ENCODE data around the gene HIVEP2.

Gene HIVEP2

DNA sequence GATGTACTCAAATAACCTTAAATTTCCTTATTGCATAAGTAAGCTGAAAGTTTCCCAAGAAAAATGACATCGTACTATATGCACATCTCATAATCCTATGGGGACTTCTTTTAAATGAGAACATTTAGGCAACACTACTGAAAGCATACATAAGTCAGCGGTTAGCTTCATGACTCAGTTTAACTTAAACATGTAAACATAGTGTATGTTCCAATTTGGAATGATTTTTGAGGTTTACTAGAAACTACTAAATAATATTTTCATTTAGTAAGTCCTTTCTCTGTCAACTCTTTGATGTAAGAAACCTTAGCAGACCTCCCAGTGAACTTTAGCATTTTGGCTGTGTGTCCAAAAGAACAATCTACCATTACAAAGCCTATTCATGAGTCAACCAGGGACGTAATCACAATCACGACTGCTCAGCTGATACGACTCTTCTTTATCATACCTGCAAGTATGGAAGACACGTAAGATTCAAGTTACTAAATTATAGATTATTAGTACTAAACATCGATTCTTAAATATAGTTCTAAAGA, 19.3 kb downstream of the HIVEP2 start:
- no peak overlapping the region; a peak in 1 of 22 replicates for H3K9ac ChIP-seq
- H3K27me3 ChIP-seq: no peaks in the 10 kb centered on the region
- peaks cover 30 to 51% (median 41%) of the 10 kb centered on the region in 10 experiments for H3K4me1 ChIP-seq
- no peak for TF ChIP-seq Cebpa-rat (IDR thresholded peaks at IDR 0.05)
- no peak overlapping the region for H3K4me3 ChIP-seq
- H4K20me1 ChIP-seq: peaks cover 0 to 16% (median 0%) of the 10 kb centered on the region in 11 experiments; a peak in 4 of 22 replicates
- H3K4me2 ChIP-seq: peak overlapping the region in 7 of 11 experiments; percentile 21 to 98 (median 86); a peak in 13 of 22 replicates
- no peaks in the 10 kb centered on the region for H3K9me3 ChIP-seq (replicated peaks in 1 of 11)
- peaks cover 0 to 19% (median 4%) of the 10 kb centered on the region in 11 experiments; a peak in 6 of 22 replicates for H3K36me3 ChIP-seq
- peak overlapping the region in 6 of 11 experiments; percentile 88 to 96 (median 93); a peak in 6 of 22 replicates for H3K27ac ChIP-seq

DNA sequence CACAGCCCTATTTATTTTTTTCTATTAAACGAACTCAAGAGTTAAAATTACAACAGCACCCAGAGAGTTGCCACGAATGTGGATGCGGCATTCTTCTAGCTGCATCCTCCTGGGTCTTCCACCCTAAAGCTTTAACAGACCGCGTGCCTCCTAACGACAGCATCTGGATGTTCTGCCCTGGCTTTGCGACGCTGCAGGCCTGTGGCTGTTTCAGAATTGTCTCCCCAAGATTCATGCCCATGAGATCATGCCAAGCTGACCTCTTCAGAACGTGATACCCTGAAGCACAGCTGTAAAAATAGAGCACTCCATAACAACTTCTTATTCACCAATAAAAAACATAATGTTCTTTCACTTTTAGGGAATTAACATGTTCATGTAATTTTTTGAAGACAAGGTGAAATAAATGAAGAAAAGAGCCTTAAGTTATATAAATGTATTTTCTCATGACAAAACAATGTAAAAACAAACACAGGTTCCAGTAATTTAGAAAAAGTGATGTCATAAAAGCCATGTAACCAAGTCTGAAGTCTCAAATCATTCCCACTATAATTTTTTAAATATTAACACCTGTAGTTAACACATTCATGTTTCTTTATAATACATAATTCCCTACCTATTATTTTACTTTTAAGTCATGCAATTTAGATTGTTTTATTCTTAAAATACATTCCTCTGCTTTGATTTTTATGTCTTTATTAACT, 26.5 kb downstream of the HIVEP2 start:
- Histone ChIP-seq H4K20me1 (0 out of 22 replicates have a peak, but pooled peaks cover 0 to 7% (median 0%) of the 10 kb centered on the region in 11 experiments), H3K27ac (no peak overlapping the region), H3K4me1 (peaks cover 4 to 20% (median 14%) of the 10 kb centered on the region in 10 experiments; a peak in 17 of 20 replicates), H3K4me3 (no peak overlapping the region), H3K9ac (no peak overlapping the region), H3K4me2 (no peak overlapping the region), H3K27me3 (no peaks in the 10 kb centered on the region), H3K36me3 (peaks cover 0 to 61% (median 9%) of the 10 kb centered on the region in 11 experiments; a peak in 14 of 22 replicates), H3K9me3 (replicated peaks in 1 of 11) (peaks cover 0 to 4% (median 0%) of the 10 kb centered on the region in 11 experiments; a peak in 5 of 22 replicates)
- no peak for TF ChIP-seq Cebpa-rat (IDR thresholded peaks at IDR 0.05)

DNA sequence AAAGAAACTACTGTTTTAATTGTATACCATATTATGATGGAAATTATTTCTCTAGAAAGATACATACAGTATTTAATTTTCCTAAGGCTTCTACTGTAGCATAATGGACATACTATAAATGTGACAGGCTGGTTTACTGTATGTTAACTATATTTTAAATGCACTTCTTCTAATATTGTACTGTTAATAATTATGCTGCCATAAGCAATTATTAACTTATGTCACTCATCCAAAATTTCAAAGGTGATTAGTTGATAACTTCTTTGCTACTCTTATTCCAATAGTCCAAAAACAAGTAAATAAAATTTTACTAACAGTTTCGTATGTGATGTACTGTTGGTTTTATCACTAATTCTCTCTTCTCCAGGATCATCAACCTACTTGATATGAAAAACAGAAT, 28.1 kb downstream of the HIVEP2 start:
- peaks cover 0 to 21% (median 9%) of the 10 kb centered on the region in 11 experiments; a peak in 10 of 22 replicates for H3K9me3 ChIP-seq (replicated peaks in 1 of 11)
- no peaks in the 10 kb centered on the region for H3K27me3 ChIP-seq
- TF ChIP-seq Cebpa-rat (IDR thresholded peaks at IDR 0.05): no peak
- H3K9ac ChIP-seq: no peak overlapping the region
- H4K20me1 ChIP-seq: peaks cover 0 to 7% (median 0%) of the 10 kb centered on the region in 11 experiments; a peak in 2 of 22 replicates
- H3K36me3 ChIP-seq: peaks cover 0 to 72% (median 15%) of the 10 kb centered on the region in 11 experiments; a peak in 13 of 22 replicates
- no peak overlapping the region for H3K4me3 ChIP-seq
- H3K4me1 ChIP-seq: peaks cover 4 to 29% (median 22%) of the 10 kb centered on the region in 10 experiments; a peak in 17 of 20 replicates
- no peak overlapping the region for H3K4me2 ChIP-seq
- no peak overlapping the region for H3K27ac ChIP-seq

DNA sequence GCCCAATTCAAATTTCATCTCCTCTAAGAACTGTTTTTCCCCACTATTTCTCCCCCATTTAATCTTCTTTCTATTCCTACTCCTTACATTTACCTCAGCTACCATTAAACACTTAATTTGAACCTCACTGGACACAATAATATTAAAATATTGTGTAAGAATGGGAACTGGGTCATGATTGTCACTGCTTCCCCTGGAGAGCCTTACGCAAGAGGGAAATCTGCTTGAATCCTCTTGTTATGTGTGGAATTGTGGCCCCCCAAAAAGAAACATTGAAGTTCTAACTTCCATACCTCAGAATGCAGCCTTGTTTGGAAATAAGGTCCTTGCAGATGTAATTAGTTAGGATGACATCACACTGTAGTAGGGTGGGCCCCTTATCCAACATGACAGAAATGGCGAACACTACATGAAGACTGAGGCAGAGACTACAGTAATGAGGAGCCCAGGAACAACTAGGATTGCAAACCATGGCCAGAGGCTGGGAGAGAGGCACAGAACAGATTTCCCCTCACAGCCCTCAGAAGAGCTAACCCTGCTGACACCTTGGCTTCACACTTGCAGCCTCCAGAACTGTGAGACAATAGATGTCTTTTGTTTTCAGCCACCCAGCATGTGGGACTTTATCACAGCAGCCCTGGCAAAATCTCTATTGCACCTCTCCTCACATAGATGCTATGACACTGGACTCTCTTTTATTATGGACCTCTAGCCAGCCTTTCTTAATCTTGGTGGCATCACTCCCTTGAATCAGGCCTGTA, 29.9 kb downstream of the HIVEP2 start:
- H3K27me3 ChIP-seq: no peaks in the 10 kb centered on the region
- peaks cover 0 to 77% (median 15%) of the 10 kb centered on the region in 11 experiments; a peak in 13 of 22 replicates for H3K36me3 ChIP-seq
- H4K20me1 ChIP-seq: no peaks in the 10 kb centered on the region; a peak in 4 of 22 replicates
- H3K4me2 ChIP-seq: peak overlapping the region in 6 of 11 experiments; percentile 2 to 46 (median 24); a peak in 8 of 22 replicates
- peaks cover 0 to 30% (median 15%) of the 10 kb centered on the region in 11 experiments; a peak in 14 of 22 replicates for H3K9me3 ChIP-seq (replicated peaks in 1 of 11)
- peak overlapping the region in 2 of 11 experiments; percentile 1 to 5; a peak in 1 of 22 replicates for H3K27ac ChIP-seq
- H3K9ac ChIP-seq: no peak overlapping the region
- H3K4me1 ChIP-seq: peaks cover 4 to 29% (median 22%) of the 10 kb centered on the region in 10 experiments; a peak in 17 of 20 replicates
- TF ChIP-seq Cebpa-rat (IDR thresholded peaks at IDR 0.05): no peak
- no peak overlapping the region for H3K4me3 ChIP-seq

DNA sequence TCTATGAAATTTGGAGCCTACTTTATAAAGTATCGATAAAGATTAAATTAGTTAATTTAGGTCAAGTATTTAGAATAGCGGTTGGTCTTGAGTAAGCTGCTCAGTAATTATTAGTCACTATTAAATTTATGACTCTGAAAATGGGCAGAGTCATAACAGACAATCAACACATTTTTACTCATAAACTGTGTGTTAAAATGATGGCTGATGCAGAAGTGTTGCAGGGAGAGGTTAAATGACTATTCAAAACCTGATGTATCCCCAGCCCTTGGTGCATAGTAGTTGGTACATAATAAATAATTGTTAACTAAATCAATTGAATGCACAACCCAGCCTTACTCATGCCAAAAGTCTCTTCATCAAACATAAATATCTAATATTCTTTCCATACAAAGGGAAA, 30.6 kb downstream of the HIVEP2 start:
- no peak overlapping the region for H3K9ac ChIP-seq
- H3K9me3 ChIP-seq (replicated peaks in 1 of 11): peaks cover 0 to 36% (median 22%) of the 10 kb centered on the region in 11 experiments; a peak in 14 of 22 replicates
- peak overlapping the region in 2 of 11 experiments; percentile 1 to 5; a peak in 2 of 22 replicates for H3K27ac ChIP-seq
- no peak for TF ChIP-seq Cebpa-rat (IDR thresholded peaks at IDR 0.05)
- H4K20me1 ChIP-seq: no peaks in the 10 kb centered on the region; a peak in 4 of 22 replicates
- H3K27me3 ChIP-seq: no peaks in the 10 kb centered on the region
- peaks cover 4 to 29% (median 22%) of the 10 kb centered on the region in 10 experiments; a peak in 17 of 20 replicates for H3K4me1 ChIP-seq
- H3K4me2 ChIP-seq: peak overlapping the region in 3 of 11 experiments; percentile 21 to 46 (median 41); a peak in 1 of 22 replicates
- H3K4me3 ChIP-seq: no peak overlapping the region
- peaks cover 0 to 83% (median 15%) of the 10 kb centered on the region in 11 experiments; a peak in 13 of 22 replicates for H3K36me3 ChIP-seq

DNA sequence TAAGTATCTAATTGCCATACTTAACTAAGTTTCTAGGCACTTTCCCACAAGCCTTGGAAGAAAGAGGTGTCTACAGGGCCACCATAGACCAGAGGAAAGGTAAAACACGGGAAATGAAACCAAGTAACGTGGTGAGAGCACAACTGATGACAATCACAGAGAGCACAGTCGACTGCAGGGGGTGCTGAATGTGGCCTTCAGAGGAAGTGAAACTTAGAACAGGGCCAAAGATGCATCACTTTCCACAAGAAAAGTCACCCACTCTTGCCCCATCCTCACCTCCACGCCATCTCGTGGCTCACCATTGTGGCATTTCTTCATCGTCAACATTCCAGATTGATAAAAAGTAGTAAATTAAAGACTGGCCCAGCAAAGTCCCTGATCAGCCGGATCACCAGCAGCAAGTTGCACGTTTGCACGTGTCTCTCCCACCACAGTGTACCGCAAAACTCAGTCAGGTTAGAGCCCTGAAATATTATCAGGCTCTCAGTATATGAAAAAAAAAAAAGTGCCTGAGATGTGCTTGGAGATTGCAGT, 31.4 kb downstream of the HIVEP2 start:
- peaks cover 0 to 36% (median 23%) of the 10 kb centered on the region in 11 experiments; a peak in 14 of 22 replicates for H3K9me3 ChIP-seq (replicated peaks in 1 of 11)
- no peak overlapping the region for H3K4me3 ChIP-seq
- TF ChIP-seq Cebpa-rat (IDR thresholded peaks at IDR 0.05): 0 out of 22 replicates have a peak, but pooled peaks of 1 of the 11 experiments have one; percentile 15
- H3K27me3 ChIP-seq: no peaks in the 10 kb centered on the region
- H3K36me3 ChIP-seq: peaks cover 0 to 85% (median 15%) of the 10 kb centered on the region in 11 experiments; a peak in 13 of 22 replicates
- H4K20me1 ChIP-seq: no peaks in the 10 kb centered on the region; a peak in 4 of 22 replicates
- peak overlapping the region in 8 of 11 experiments; percentile 8 to 57 (median 38); a peak in 11 of 22 replicates for H3K27ac ChIP-seq
- peak overlapping the region in 8 of 11 experiments; percentile 3 to 45 (median 31); a peak in 12 of 22 replicates for H3K4me2 ChIP-seq
- H3K9ac ChIP-seq: no peak overlapping the region
- H3K4me1 ChIP-seq: peaks cover 4 to 29% (median 21%) of the 10 kb centered on the region in 10 experiments; a peak in 17 of 20 replicates

DNA sequence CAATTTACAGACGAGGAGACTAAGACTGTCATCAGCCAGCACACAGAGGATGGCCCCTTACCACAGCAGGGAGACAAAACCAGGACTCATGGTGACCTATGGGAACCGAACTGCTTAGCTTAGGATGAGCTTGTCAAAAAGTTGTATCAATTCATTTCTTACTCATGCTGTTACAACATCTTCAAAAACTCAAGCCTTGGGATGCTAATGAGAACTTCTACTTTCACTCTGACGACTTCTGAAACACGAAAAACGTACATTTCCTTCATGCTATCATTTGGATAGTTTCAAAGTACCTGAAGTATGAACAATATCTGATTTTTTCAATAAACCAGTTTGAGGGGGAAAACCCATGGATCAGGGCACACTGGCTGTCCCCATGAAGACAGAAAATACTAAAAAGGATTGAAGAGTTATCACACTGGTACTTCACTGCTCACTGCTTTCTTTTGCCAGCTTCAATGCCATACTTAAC, 31.9 kb downstream of the HIVEP2 start:
- H3K4me2 ChIP-seq: peak overlapping the region in 6 of 11 experiments; percentile 3 to 45 (median 32); a peak in 11 of 22 replicates
- no peak overlapping the region for H3K4me3 ChIP-seq
- peaks cover 4 to 29% (median 21%) of the 10 kb centered on the region in 10 experiments; a peak in 17 of 20 replicates for H3K4me1 ChIP-seq
- peak overlapping the region in 8 of 11 experiments; percentile 8 to 57 (median 38); a peak in 10 of 22 replicates for H3K27ac ChIP-seq
- H3K9ac ChIP-seq: no peak overlapping the region
- no peak for TF ChIP-seq Cebpa-rat (IDR thresholded peaks at IDR 0.05)
- H3K9me3 ChIP-seq (replicated peaks in 1 of 11): peaks cover 0 to 36% (median 23%) of the 10 kb centered on the region in 11 experiments; a peak in 14 of 22 replicates
- no peaks in the 10 kb centered on the region; a peak in 4 of 22 replicates for H4K20me1 ChIP-seq
- H3K27me3 ChIP-seq: no peaks in the 10 kb centered on the region
- peaks cover 0 to 80% (median 13%) of the 10 kb centered on the region in 11 experiments; a peak in 13 of 22 replicates for H3K36me3 ChIP-seq

All from BLaER1 treated with 17β-estradiol and CSF1 and Interleukin-3, amounts not matched to agents 10 nM and 100 nM (cell line).